Measurements from ENCODE around the gene HAGHL. TPM values are rescaled to one million over a fixed set of nuclear protein-coding genes. Genes with fewer than 3 reads are reported as not detected.

The HAGHL gene
- total RNA-seq, 4 donors from 2014 or later: 1.1 to 5.6 (median 2.6) TPM

- TF ChIP-seq, protein P1, sequence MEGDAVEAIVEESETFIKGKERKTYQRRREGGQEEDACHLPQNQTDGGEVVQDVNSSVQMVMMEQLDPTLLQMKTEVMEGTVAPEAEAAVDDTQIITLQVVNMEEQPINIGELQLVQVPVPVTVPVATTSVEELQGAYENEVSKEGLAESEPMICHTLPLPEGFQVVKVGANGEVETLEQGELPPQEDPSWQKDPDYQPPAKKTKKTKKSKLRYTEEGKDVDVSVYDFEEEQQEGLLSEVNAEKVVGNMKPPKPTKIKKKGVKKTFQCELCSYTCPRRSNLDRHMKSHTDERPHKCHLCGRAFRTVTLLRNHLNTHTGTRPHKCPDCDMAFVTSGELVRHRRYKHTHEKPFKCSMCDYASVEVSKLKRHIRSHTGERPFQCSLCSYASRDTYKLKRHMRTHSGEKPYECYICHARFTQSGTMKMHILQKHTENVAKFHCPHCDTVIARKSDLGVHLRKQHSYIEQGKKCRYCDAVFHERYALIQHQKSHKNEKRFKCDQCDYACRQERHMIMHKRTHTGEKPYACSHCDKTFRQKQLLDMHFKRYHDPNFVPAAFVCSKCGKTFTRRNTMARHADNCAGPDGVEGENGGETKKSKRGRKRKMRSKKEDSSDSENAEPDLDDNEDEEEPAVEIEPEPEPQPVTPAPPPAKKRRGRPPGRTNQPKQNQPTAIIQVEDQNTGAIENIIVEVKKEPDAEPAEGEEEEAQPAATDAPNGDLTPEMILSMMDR (IDR thresholded peaks at IDR 0.05; ENCODE audit: low read depth): no peak
Measured at GRCh38 chr16:718922-719321, 8.0 kb upstream of the HAGHL start.

DNA sequence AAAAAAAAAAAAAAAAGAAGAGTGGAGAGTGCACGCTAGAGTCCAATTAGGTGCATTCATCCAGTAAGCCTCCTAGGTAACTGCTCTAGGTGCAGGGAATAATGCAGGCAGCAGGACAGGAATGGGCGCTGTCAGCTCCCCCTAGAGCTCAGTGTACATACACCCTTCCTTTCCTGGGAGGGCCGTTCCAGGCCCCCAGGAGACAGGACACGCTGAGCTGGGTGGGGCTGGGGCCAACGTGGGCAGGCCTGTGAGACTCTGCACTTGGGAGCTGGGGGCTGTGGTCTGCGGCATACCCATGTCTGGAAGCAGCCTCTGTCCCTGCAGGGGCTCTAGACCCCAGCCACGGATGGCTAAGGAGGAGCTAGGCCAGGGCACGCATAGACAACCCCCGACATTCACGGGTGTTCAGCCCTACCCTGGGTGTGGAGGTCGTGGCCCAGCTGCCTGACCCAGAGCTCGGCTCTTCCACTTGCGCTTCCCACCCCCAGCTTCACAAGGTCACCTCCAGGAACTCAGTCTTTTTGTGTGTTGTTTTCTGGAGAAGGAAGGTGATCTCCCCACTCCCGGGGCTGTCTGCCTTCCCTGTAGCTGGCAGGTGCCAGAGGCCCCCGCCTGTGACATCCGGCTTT lies 7.0 kb upstream of the HAGHL start:
- TF ChIP-seq, protein P1 (IDR thresholded peaks at IDR 0.05; ENCODE audit: low read depth): no peak

DNA sequence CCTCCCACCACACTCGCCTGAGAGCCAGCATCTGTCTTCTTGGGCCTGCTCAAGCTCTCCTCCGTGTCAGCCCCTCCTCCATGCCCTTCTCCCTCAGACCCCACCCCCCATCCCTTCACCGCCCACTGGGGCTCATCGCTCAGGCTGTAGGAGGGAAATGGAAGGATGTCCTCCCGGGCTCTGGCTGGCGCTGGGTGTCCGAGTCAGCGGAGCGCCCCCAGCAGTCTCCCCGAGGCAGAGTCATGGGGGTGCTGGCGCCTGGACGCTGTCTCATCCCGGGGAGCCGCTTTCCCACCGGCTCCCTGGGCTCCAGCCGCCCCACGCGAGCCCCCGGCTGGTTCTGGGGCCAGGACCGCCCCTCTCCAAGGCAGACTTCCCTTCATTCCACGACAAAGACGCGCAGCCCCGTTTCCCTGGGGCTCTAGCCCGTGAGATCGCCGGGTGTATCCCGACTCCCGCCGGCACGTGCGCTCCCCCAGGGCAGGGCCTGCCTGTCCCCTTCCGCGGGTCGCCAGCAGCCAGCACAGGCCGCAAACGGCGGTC lies 6.4 kb upstream of the HAGHL start:
- TF ChIP-seq, protein P1 (IDR thresholded peaks at IDR 0.05; ENCODE audit: low read depth): no peak

DNA sequence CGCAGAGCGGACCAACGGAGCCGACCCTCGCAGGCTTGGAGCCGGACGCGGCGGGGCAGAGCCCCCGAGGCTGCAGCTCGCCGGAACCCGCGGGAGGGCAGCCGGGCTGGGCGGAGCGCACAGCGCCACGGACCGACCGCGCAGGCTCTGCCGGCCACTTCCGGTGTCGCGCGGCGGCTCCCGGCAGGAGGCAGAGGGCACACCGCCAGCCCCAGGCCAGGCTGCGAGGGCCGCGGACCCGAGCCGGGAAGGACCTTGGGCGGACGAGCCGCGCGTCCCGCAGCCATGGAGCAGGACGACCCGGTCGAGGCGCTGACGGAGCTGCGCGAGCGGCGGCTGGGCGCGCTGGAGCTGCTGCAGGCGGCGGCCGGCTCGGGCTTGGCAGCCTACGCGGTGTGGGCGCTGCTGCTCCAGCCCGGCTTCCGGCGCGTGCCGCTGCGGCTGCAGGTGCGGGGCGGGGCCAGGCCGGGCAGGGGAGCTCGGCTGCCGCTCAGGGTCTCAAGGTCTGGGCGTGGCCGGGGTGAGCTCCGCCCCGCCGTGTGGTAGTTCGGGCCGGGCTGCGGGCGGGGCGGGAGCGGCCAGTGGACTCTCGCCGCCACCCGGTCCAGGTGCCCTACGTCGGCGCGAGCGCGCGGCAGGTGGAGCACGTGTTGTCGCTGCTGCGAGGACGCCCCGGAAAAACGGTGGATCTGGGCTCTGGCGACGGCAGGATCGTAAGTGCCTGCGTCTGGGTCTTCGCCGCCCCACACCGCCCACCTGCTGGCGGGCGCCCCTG lies 5.7 kb upstream of the HAGHL start, which contains the start of gene ANTKMT:
Gene ANTKMT (plus strand): TSS at position 157 of the 775 bp plus-strand sequence. CDS start 129 bp downstream, at position 286.
- TF ChIP-seq, protein P1 (IDR thresholded peaks at IDR 0.05; ENCODE audit: low read depth): no peak

DNA sequence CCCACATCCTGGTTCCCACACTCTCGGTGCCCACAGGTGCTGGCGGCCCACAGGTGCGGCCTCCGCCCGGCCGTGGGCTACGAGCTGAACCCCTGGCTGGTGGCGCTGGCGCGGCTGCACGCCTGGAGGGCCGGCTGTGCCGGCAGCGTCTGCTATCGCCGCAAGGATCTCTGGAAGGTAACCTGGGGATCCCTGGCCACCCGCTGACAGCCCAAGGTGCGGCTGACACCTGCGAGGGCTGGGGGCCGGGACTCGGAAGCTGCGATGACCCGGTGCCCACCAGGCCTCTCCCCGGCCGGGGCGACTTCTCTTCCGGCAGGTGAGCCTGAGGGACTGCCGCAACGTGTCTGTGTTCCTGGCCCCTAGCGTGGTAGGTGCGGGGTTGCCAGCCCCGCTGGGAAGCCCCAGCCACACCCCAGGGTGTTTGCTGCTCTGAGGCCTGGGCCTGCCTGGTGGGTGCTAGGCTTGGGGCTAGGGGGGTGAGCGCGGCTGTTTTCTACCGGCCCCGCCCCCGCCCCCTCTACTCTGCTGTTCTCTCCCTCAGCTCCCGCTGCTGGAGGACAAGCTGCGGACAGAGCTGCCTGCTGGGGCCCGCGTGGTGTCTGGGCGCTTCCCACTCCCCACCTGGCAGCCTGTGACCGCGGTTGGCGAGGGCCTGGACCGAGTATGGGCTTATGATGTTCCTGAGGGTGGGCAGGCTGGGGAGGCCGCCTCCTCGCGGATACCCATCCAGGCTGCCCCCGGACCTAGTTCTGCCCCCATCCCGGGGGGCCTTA lies 5.0 kb upstream of the HAGHL start:
- TF ChIP-seq, protein P1 (IDR thresholded peaks at IDR 0.05; ENCODE audit: low read depth): no peak

- TF ChIP-seq, protein P1 (IDR thresholded peaks at IDR 0.05; ENCODE audit: low read depth): no peak
Measured at GRCh38 chr16:722835-723633, 3.9 kb upstream of the HAGHL start.
